Measurements from ENCODE around the gene PRLR. TPM values are rescaled to one million over a fixed set of nuclear protein-coding genes. Genes with fewer than 3 reads are reported as not detected.

PRLR gene
- total RNA-seq: 10 to 100 TPM in 1 of 2 donors, 1 to 10 TPM in 1; 5.3 to 13.7 TPM
- 1 to 10 TPM; 1.4 to 2.6 TPM for polyA plus RNA-seq (ENCODE audit: insufficient read length in 2 of 2)
- long read RNA-seq, donor 1: 0 reads
- long read RNA-seq, donor 2: 0 reads
- long read RNA-seq, donor 3: 0 reads
- long read RNA-seq, donor 4: 0 reads

- Histone ChIP-seq H3K36me3 (ENCODE audit: control insufficient read depth, insufficient read depth, low read length) (no peaks in the 10 kb centered on the region), H3K27ac (ENCODE audit: low read depth, low read length) (peak within 1 kb of the TSS; percentile 21), H3K27me3 (ENCODE audit: control insufficient read depth, insufficient read depth, low read length) (peaks cover 13% of the 10 kb centered on the region), H3K9me3 (ENCODE audit: control insufficient read depth, insufficient read depth, low read length) (no peaks in the 10 kb centered on the region), H3K4me3 (ENCODE audit: low read depth, low read length) (peak within 1 kb of the TSS; percentile 50), H3K4me1 (ENCODE audit: control insufficient read depth, insufficient read depth, low read length) (peaks cover 9% of the 10 kb centered on the region)
- DNase-seq (ENCODE audit: low read depth in 4 of 6, low spot score in 6 of 6): peak in 2 of 6 donors; percentile 70 to 84
- WGBS (ENCODE audit: insufficient coverage): under 1% methylated on average over 42 of the region's 42 CpGs
Measured at GRCh38 chr5:35230038-35230611, at the start of gene PRLR. Gene PRLR, minus strand, starts transcription at chr5:35230487. Its CDS starts 140,867 bp downstream, at chr5:35089620.

DNA sequence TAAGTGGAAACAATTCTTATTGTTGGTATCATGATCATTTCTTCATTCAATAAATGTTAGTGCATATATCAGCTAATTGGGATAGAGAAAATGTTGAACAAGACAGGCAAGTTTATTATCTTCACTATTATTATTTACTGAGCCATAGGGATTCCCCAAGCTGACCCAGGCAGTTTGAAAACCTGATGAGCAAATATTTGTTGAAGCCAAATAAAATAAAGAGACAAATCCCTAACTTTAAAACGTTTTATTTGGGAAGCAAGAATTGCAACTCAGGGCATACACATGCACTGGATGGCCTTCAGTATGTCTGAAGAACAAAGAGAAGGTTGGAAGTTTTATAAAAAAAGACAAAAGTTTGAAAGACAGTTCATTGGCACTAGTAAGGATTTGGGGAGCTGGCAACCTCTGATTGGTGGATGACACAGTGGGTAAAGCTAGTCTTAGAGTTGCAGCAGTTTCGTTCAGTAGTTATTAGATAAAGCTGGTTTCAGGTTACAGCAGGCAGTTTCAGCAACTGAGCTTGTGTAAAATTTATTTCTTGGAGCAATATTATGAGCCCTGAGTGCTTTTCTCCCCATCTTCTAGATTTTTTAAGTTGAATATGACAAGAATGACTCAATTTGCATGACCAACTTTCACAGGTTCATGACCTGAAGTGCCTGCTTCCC lies 44.7 kb upstream of the PRLR start:
- no peaks in the 10 kb centered on the region for H3K36me3 ChIP-seq (ENCODE audit: control insufficient read depth, insufficient read depth, low read length)
- 100% methylated on average over 1 of the region's 2 CpGs for WGBS (ENCODE audit: insufficient coverage)
- no peaks in the 10 kb centered on the region for H3K4me1 ChIP-seq (ENCODE audit: control insufficient read depth, insufficient read depth, low read length)
- H3K4me3 ChIP-seq (ENCODE audit: low read depth, low read length): no peak overlapping the region
- peaks cover 1% of the 10 kb centered on the region for H3K9me3 ChIP-seq (ENCODE audit: control insufficient read depth, insufficient read depth, low read length)
- no peaks in the 10 kb centered on the region for H3K27me3 ChIP-seq (ENCODE audit: control insufficient read depth, insufficient read depth, low read length)
- DNase-seq (ENCODE audit: low read depth in 4 of 6, low spot score in 6 of 6): no peak
- no peak overlapping the region for H3K27ac ChIP-seq (ENCODE audit: low read depth, low read length)

- H3K4me3 ChIP-seq (ENCODE audit: low read depth, low read length): no peak overlapping the region
- no peaks in the 10 kb centered on the region for H3K9me3 ChIP-seq (ENCODE audit: control insufficient read depth, insufficient read depth, low read length)
- DNase-seq (ENCODE audit: low read depth in 4 of 6, low spot score in 6 of 6): no peak
- no peak overlapping the region for H3K27ac ChIP-seq (ENCODE audit: low read depth, low read length)
- no peaks in the 10 kb centered on the region for H3K4me1 ChIP-seq (ENCODE audit: control insufficient read depth, insufficient read depth, low read length)
- H3K27me3 ChIP-seq (ENCODE audit: control insufficient read depth, insufficient read depth, low read length): no peaks in the 10 kb centered on the region
- H3K36me3 ChIP-seq (ENCODE audit: control insufficient read depth, insufficient read depth, low read length): no peaks in the 10 kb centered on the region
- WGBS (ENCODE audit: insufficient coverage): no CpG with 5 or more reads among the region's 1 CpG
Measured at GRCh38 chr5:35269006-35269405, 38.7 kb upstream of the PRLR start.

GRCh38 chr5:35266276-35266675 lies 36.0 kb upstream of the PRLR start:
- Histone ChIP-seq H3K4me3 (ENCODE audit: low read depth, low read length) (no peak overlapping the region), H3K4me1 (ENCODE audit: control insufficient read depth, insufficient read depth, low read length) (no peaks in the 10 kb centered on the region), H3K27ac (ENCODE audit: low read depth, low read length) (no peak overlapping the region), H3K27me3 (ENCODE audit: control insufficient read depth, insufficient read depth, low read length) (no peaks in the 10 kb centered on the region), H3K36me3 (ENCODE audit: control insufficient read depth, insufficient read depth, low read length) (no peaks in the 10 kb centered on the region), H3K9me3 (ENCODE audit: control insufficient read depth, insufficient read depth, low read length) (no peaks in the 10 kb centered on the region)
- 20% methylated on average over 2 of the region's 3 CpGs for WGBS (ENCODE audit: insufficient coverage)
- DNase-seq (ENCODE audit: low read depth in 4 of 6, low spot score in 6 of 6): peak in 1 of 6 donors; percentile 64

DNA sequence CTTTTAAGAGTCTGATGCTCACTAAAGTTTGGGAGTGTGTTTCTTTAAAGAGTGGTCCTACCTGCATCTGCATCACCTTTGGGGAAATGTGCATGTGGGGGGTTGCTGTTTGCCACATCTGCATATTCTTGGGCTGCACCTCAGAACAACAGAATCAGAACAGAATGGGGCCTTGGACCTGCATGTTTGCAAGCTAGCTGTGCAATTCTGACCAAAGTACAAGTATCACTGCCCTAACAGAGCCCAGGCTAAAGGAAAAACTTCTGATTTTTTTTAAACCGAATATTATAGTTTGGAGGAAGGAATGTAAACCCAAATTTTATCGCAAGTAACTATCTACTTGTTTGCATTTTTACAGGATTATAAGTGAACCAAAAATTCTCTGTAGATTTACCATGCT lies 34.2 kb upstream of the PRLR start:
- H3K4me1 ChIP-seq (ENCODE audit: control insufficient read depth, insufficient read depth, low read length): no peaks in the 10 kb centered on the region
- H3K27me3 ChIP-seq (ENCODE audit: control insufficient read depth, insufficient read depth, low read length): no peaks in the 10 kb centered on the region
- no peaks in the 10 kb centered on the region for H3K36me3 ChIP-seq (ENCODE audit: control insufficient read depth, insufficient read depth, low read length)
- no CpG with 5 or more reads among the region's 2 CpGs for WGBS (ENCODE audit: insufficient coverage)
- H3K27ac ChIP-seq (ENCODE audit: low read depth, low read length): no peak overlapping the region
- no peak for DNase-seq (ENCODE audit: low read depth in 4 of 6, low spot score in 6 of 6)
- H3K4me3 ChIP-seq (ENCODE audit: low read depth, low read length): no peak overlapping the region
- H3K9me3 ChIP-seq (ENCODE audit: control insufficient read depth, insufficient read depth, low read length): peaks cover 2% of the 10 kb centered on the region

DNA sequence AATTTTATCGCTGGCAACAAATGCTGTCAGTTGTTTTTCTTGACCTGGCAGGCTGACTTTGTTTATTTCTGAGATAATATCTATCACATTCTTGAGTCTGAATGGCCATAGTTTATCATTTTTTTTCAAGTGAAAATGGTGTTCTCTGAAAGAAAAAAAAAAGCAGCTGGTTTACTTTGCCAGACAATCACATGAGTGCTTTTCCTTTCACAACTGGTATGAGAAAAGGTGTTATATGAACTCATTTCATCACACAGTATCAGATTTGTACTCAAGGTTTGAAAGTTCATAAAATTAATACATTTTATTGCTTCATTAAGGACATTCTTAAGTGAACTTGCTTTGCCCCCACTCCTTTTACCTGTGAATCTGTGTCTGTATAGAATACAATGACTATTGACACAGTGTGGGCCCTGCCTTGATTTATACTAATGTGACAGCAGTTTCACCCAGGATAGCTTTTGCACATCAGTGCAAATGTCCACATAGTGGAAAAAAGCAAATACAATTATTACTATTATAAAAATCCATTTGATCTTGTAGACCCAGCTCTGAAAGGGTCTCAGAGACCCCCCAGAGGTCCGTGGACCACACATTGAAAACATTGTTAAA lies 33.1 kb upstream of the PRLR start:
- Histone ChIP-seq H3K27me3 (ENCODE audit: control insufficient read depth, insufficient read depth, low read length) (no peaks in the 10 kb centered on the region), H3K36me3 (ENCODE audit: control insufficient read depth, insufficient read depth, low read length) (no peaks in the 10 kb centered on the region), H3K4me1 (ENCODE audit: control insufficient read depth, insufficient read depth, low read length) (no peaks in the 10 kb centered on the region), H3K4me3 (ENCODE audit: low read depth, low read length) (no peak overlapping the region), H3K27ac (ENCODE audit: low read depth, low read length) (no peak overlapping the region), H3K9me3 (ENCODE audit: control insufficient read depth, insufficient read depth, low read length) (peaks cover 2% of the 10 kb centered on the region)
- no CpG with 5 or more reads among the region's 2 CpGs for WGBS (ENCODE audit: insufficient coverage)
- no peak for DNase-seq (ENCODE audit: low read depth in 4 of 6, low spot score in 6 of 6)

DNA sequence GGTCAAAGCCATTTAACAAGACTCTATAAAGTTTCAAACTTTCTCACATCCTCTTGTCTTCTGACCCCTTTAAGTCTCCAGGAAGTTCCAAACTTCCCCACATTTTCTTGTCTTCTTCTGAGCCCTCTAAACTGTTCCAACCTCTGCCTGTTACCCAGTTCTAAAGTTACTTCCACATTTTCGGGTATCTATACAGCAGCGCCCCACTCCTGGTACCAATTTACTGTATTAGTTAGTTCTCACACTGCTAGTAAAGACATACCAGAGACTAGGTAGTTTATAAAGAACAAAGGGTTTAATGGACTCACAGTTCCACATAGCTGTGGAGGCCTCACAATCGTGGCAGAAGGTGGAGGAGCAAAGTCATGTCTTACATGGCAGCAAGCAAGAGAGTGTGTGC lies 23.3 kb upstream of the PRLR start:
- no peak for DNase-seq (ENCODE audit: low read depth in 4 of 6, low spot score in 6 of 6)
- no peaks in the 10 kb centered on the region for H3K36me3 ChIP-seq (ENCODE audit: control insufficient read depth, insufficient read depth, low read length)
- no peaks in the 10 kb centered on the region for H3K4me1 ChIP-seq (ENCODE audit: control insufficient read depth, insufficient read depth, low read length)
- H3K4me3 ChIP-seq (ENCODE audit: low read depth, low read length): no peak overlapping the region
- H3K9me3 ChIP-seq (ENCODE audit: control insufficient read depth, insufficient read depth, low read length): no peaks in the 10 kb centered on the region
- no peak overlapping the region for H3K27ac ChIP-seq (ENCODE audit: low read depth, low read length)
- no CpG with 5 or more reads among the region's 3 CpGs for WGBS (ENCODE audit: insufficient coverage)
- no peaks in the 10 kb centered on the region for H3K27me3 ChIP-seq (ENCODE audit: control insufficient read depth, insufficient read depth, low read length)

DNA sequence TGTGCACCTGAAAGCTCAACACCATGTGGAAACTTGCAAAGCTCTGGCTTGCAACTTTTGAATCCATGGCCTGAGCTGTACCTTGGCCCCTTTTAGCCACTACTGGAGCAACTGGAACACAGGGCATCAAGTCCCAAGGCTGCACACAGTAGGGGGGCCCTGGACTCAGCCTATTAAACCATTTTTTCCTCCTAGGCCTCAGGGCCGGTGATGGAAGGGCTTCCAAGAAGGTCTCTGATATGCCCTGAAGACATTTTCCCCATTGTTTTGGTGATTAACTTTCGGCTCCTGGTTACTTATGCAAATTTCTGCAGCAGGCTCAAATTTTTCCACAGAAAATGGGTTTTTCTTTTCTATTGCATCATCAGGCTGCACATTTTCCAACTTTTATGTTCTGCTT lies 22.7 kb upstream of the PRLR start:
- Histone ChIP-seq H3K9me3 (ENCODE audit: control insufficient read depth, insufficient read depth, low read length) (no peaks in the 10 kb centered on the region), H3K27ac (ENCODE audit: low read depth, low read length) (no peak overlapping the region), H3K4me3 (ENCODE audit: low read depth, low read length) (no peak overlapping the region), H3K36me3 (ENCODE audit: control insufficient read depth, insufficient read depth, low read length) (no peaks in the 10 kb centered on the region), H3K4me1 (ENCODE audit: control insufficient read depth, insufficient read depth, low read length) (no peaks in the 10 kb centered on the region), H3K27me3 (ENCODE audit: control insufficient read depth, insufficient read depth, low read length) (no peaks in the 10 kb centered on the region)
- WGBS (ENCODE audit: insufficient coverage): 100% methylated on average over 2 of the region's 2 CpGs
- DNase-seq (ENCODE audit: low read depth in 4 of 6, low spot score in 6 of 6): no peak

DNA sequence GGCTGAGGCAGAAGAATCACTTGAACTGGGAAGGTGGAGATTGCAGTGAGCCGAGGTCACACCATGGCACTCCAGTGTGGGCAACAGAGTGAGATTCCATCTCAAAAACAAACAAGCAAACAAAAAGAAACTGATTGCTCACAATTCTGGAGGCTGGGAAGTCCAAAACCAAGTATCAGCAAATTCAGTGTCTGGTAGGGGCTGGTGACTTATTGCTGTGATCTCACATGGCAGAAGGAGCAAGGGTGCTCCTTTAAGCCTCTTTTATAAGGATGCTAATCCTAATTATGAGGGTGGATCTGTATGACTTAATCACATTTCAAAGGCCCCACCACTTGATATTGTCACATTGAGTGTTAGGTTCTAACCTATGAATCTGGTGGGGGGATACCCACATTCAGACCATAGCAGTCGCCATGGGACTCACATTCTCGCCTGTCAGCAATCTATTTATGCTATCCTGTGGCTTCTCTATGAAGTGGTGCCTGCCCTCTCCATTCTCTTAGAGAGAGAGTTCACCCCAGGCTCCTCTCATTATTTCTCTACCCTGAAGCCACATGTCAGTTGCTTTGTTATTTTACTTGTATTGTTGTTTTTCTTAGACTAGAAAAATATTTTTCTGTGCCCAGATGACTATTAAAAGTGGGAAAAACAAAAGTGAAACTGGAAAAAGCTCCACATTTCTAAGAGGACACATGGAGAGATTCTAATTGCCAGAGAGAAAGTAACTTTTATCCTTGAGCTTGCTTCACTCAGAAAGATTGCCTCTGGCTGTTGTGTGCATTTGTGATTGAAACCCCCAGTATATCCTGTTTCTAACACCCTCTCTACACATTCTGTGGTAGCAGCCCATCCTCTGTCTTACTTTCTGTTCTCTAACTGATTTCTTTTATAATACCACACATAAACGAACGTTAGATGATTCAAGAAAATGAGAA lies 18.8 kb upstream of the PRLR start:
- H3K27ac ChIP-seq (ENCODE audit: low read depth, low read length): no peak overlapping the region
- WGBS (ENCODE audit: insufficient coverage): 17% methylated on average over 2 of the region's 5 CpGs
- H3K9me3 ChIP-seq (ENCODE audit: control insufficient read depth, insufficient read depth, low read length): no peaks in the 10 kb centered on the region
- H3K4me1 ChIP-seq (ENCODE audit: control insufficient read depth, insufficient read depth, low read length): peaks cover 11% of the 10 kb centered on the region
- H3K27me3 ChIP-seq (ENCODE audit: control insufficient read depth, insufficient read depth, low read length): no peaks in the 10 kb centered on the region
- H3K4me3 ChIP-seq (ENCODE audit: low read depth, low read length): no peak overlapping the region
- DNase-seq (ENCODE audit: low read depth in 4 of 6, low spot score in 6 of 6): no peak
- no peaks in the 10 kb centered on the region for H3K36me3 ChIP-seq (ENCODE audit: control insufficient read depth, insufficient read depth, low read length)
